Stimulated activated CD4-positive, alpha-beta T cell treated with anti-CD3 and anti-CD28 coated beads, Interleukin-4, amount 100 ng/mL, for 4 hours (primary cell): ENCODE measurements around the gene CKAP2L.

Source experiments
- DNase-seq, 2 experiments: peaks; one replicate each; pipeline ENCODE4 v3.0.0-alpha.2; 2020

The CKAP2L gene, protein sequence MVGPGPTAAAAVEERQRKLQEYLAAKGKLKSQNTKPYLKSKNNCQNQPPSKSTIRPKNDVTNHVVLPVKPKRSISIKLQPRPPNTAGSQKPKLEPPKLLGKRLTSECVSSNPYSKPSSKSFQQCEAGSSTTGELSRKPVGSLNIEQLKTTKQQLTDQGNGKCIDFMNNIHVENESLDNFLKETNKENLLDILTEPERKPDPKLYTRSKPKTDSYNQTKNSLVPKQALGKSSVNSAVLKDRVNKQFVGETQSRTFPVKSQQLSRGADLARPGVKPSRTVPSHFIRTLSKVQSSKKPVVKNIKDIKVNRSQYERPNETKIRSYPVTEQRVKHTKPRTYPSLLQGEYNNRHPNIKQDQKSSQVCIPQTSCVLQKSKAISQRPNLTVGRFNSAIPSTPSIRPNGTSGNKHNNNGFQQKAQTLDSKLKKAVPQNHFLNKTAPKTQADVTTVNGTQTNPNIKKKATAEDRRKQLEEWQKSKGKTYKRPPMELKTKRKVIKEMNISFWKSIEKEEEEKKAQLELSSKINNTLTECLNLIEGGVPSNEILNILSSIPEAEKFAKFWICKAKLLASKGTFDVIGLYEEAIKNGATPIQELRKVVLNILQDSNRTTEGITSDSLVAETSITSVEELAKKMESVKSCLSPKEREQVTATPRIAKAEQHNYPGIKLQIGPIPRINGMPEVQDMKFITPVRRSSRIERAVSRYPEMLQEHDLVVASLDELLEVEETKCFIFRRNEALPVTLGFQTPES

GRCh38 chr2:112764071-112765044 is at the start of gene CKAP2L:
CKAP2L (minus strand) TSS chr2:112764609; CDS start chr2:112764598, 11 bp downstream.
- DNase-seq = peak; percentile 88 to 96

- no peak for DNase-seq
Observed at GRCh38 chr2:112813280-112813966, 49.0 kb upstream of the CKAP2L start.

DNA sequence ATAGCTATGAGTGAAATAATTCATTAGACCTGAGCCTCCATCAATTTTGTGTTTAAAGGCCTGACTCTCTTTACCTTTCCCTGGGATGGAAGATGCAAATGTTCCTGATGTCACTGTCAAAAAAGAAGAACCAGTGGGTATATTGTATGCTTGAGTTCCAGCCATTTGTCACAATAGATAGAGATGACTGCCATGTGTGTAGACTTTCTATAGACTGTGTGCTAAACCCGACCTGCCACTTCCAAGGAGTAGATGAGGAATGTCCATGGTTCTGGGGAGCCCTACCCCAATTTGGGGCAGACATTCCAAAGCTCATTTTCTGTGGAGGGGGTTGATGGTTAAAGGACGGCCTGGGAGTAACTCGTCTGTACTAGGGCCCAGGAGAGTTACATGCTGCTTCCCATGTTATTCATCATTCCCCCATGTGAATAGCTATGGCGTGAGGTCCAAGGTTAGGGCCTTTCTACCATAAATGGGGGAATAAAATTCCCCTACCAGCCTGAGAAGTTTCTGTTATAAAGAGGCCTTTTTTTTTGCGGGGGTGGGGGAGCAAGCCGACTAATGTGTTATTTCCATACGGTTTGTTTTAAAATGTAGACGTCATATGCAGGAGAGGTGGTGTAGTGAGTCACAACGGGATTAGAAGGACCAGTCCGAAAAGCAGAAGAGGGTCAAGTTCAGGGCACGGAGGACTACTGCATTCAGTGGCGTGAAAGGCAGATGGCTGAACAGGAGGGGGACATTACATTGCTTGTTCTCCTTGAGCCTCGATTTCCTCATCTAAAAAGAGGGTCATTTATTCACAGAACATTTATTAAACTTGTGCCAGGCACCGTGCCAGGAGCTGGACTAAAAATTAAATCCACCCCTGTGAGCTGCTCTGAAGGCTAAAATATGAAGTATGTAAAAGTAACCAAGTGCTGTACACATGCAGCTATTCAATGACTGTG is 48.2 kb upstream of the CKAP2L start:
- DNase-seq = no peak

- peak in 1 of 2 experiments; percentile 13 for DNase-seq
Observed at GRCh38 chr2:112811841-112812306, 47.5 kb upstream of the CKAP2L start.

- DNase-seq = no peak
Observed at GRCh38 chr2:112811276-112811831, 46.9 kb upstream of the CKAP2L start.

- no peak for DNase-seq
Observed at GRCh38 chr2:112809112-112809511, 44.7 kb upstream of the CKAP2L start.

- DNase-seq = no peak
Observed at GRCh38 chr2:112807233-112807807, 42.9 kb upstream of the CKAP2L start.

DNA sequence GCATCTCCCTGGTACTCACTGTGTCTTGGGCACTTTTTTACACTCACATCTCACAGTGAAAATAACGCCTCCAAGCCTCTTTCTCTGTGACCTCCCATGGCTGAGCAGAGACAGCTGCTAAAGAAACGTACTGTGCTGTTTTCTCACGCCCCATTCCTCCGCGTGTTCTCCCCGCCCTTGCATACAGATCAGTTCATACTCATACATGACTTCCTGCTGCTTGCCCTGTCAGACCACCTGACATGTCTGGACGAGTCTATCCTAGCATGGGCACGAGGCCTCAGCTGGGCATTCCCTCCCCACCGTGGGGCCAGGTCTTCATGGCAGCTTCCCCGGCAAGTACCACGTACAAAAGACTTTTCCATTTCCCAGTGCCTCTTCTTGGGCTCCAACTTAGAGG is 41.1 kb upstream of the CKAP2L start:
- DNase-seq = no peak

DNA sequence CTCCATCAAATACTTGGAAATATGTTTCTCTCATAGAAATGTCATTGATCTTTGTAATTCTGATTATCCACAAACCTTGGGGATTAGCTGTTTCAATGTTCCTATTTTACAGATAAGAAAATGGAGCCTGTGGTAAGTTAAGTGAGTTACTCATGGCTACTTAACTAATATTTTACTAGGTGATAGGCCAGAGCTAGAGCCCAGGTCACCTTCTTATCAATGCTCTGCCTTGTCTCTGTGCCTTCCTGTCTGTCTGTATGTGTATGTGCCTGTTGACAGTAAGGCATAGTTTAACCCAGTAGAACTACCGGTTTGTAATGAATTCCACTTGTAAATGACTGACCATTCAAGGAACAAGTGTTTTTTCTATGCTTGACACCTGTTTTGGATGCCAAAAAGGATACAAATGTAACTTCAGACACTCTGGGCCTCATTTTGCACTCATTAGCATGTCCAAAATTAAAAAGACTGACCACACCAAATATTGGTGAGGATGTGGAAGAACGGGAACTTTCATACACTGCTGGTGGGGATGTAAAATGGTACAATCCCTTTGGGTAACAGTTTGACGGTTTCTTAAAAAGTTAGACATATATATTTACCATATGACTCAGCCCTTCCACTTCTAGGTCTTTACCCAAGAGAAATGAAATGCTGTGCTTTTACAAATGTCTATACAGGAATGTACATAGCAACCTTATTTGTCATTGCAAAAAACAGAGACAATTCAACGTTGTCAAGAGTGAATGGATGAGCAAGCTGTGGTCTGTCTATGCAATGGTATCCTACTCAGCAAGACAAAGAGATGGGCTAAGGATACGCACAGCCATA is 39.5 kb upstream of the CKAP2L start:
- DNase-seq = no peak

- DNase-seq = no peak
Observed at GRCh38 chr2:112800881-112801583, 36.6 kb upstream of the CKAP2L start.

GRCh38 chr2:112798979-112799975 is 34.9 kb upstream of the CKAP2L start:
- DNase-seq = no peak

DNA sequence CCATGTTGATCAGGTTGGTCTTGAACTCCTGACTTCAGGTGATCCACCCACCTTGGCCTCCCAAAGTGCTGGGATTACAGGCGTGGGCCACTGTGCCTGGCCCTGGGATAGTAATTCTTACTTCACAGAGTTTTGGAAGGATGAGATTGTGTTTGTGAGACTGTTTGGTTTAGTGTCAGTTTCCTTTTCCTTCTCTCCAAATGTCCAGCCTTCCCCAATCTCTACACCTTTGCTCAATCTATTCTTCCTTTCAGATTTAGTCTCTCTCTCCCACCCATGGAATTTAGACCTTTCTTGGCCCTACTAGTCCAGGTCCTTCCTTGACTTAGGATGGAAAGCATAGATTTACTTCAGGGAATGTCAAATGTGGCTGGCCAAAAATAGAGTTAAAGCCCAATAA is 32.1 kb upstream of the CKAP2L start:
- DNase-seq = no peak

- DNase-seq = no peak
Observed at GRCh38 chr2:112795774-112796173, 31.4 kb upstream of the CKAP2L start.

DNA sequence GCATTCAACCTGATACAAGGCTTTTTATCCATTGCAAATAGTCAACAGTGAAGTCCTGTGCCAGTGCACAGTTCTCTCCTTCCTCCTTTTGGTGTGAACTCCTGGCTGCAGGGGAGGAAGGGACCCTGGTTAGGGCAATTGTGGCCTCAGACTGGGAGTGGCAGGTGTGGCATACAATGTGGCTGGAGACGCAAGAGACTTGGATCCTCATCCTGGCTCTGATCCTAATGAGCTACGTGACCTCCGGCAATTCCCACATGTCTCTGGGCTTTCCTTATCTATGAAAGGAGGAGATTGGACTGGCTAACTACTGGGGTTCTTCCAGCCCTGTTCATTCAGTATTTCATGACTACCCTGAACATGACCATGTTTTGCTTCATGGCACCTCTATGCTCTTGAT is 30.4 kb upstream of the CKAP2L start:
- no peak for DNase-seq

DNA sequence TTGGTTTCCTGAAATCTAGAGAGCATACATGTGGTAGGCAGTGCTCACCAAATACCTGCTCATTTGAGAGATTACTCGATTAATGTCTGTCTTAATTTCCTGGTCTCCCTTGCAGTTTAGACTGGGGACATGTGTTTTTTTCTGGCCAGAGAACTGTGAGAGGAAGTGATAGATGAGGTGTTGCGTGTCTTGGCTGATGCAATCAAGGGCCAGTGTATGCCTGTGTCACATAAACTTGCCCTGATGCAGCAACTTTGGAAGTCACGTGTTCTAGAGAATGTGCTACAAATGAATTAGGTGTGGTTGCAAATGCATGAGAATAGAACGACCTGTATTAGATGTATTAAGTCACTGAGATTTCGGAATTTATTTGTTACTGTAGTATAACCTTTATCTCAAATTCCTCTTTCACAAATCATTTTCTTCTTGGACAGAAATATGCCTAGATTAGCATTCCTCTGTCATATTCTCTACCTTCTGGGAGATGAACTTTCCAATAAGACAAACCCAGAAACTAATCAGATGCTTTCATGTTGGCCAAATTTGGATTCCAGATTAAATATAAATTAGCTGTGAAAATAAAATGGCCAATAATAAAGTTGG is 29.8 kb upstream of the CKAP2L start:
- DNase-seq = peak in 1 of 2 experiments; percentile 6

- no peak for DNase-seq
Observed at GRCh38 chr2:112793449-112793978, 29.1 kb upstream of the CKAP2L start.

GRCh38 chr2:112792419-112792818 is 28.0 kb upstream of the CKAP2L start:
- no peak for DNase-seq
